ENCODE measurements around the gene ZNF580.

The ZNF580 gene

GRCh38 chr19:55640577-55641425, at the start of gene ZNF580:
Gene ZNF580 (plus strand): TSS chr19:55641002. CDS start chr19:55642509, 1,507 bp downstream.
- no peak for TF ChIP-seq ZNF274 (IDR thresholded peaks at IDR 0.05; ENCODE audit: low read depth, low read length)
- H3K4me3 ChIP-seq (ENCODE audit: low read length) = peak within 1 kb of the TSS; percentile 95

- TF ChIP-seq ZNF274 (IDR thresholded peaks at IDR 0.05; ENCODE audit: low read depth, low read length) = no peak
- H3K4me3 ChIP-seq (ENCODE audit: low read length) = no peak overlapping the region
These were observed 49.2 kb upstream of the ZNF580 start for GRCh38 chr19:55591555-55591954.

- TF ChIP-seq ZNF274 (IDR thresholded peaks at IDR 0.05; ENCODE audit: low read depth, low read length) = no peak
- no peak overlapping the region for H3K4me3 ChIP-seq (ENCODE audit: low read length)
These were observed 48.3 kb upstream of the ZNF580 start for GRCh38 chr19:55592391-55593090.

GRCh38 chr19:55593096-55593772, 47.6 kb upstream of the ZNF580 start:
- no peak for TF ChIP-seq ZNF274 (IDR thresholded peaks at IDR 0.05; ENCODE audit: low read depth, low read length)
- no peak overlapping the region for H3K4me3 ChIP-seq (ENCODE audit: low read length)

GRCh38 chr19:55594996-55595545, 45.7 kb upstream of the ZNF580 start:
- TF ChIP-seq ZNF274 (IDR thresholded peaks at IDR 0.05; ENCODE audit: low read depth, low read length) = no peak
- H3K4me3 ChIP-seq (ENCODE audit: low read length) = no peak overlapping the region

- TF ChIP-seq ZNF274 (IDR thresholded peaks at IDR 0.05; ENCODE audit: low read depth, low read length) = no peak
- no peak overlapping the region for H3K4me3 ChIP-seq (ENCODE audit: low read length)
These were observed 44.5 kb upstream of the ZNF580 start for GRCh38 chr19:55596304-55596703.

- no peak overlapping the region for H3K4me3 ChIP-seq (ENCODE audit: low read length)
- no peak for TF ChIP-seq ZNF274 (IDR thresholded peaks at IDR 0.05; ENCODE audit: low read depth, low read length)
These were observed 43.3 kb upstream of the ZNF580 start for GRCh38 chr19:55597501-55597921.

- no peak for TF ChIP-seq ZNF274 (IDR thresholded peaks at IDR 0.05; ENCODE audit: low read depth, low read length)
- H3K4me3 ChIP-seq (ENCODE audit: low read length) = no peak overlapping the region
These were observed 42.8 kb upstream of the ZNF580 start for GRCh38 chr19:55598034-55598433.

- TF ChIP-seq ZNF274 (IDR thresholded peaks at IDR 0.05; ENCODE audit: low read depth, low read length) = no peak
- peak overlapping the region; percentile 84; the same call in 1 of the 2 replicates for H3K4me3 ChIP-seq (ENCODE audit: low read length)
These were observed 41.9 kb upstream of the ZNF580 start for GRCh38 chr19:55598719-55599467.

- TF ChIP-seq ZNF274 (IDR thresholded peaks at IDR 0.05; ENCODE audit: low read depth, low read length) = no peak
- H3K4me3 ChIP-seq (ENCODE audit: low read length) = peak within 1 kb of the TSS; percentile 84
These were observed 41.3 kb upstream of the ZNF580 start, which contains the start of gene FIZ1 for GRCh38 chr19:55599468-55599841. Gene FIZ1 (minus strand): TSS chr19:55599517. CDS start chr19:55597865, 1,652 bp downstream.

- peak within 1 kb of the TSS; percentile 84 for H3K4me3 ChIP-seq (ENCODE audit: low read length)
- TF ChIP-seq ZNF274 (IDR thresholded peaks at IDR 0.05; ENCODE audit: low read depth, low read length) = no peak
These were observed 40.8 kb upstream of the ZNF580 start, which contains the start of gene ZNF524 for GRCh38 chr19:55599842-55600661. Gene ZNF524 (plus strand): TSS chr19:55600288. CDS start chr19:55602113, 1,825 bp downstream.

- peak overlapping the region; percentile 84 for H3K4me3 ChIP-seq (ENCODE audit: low read length)
- no peak for TF ChIP-seq ZNF274 (IDR thresholded peaks at IDR 0.05; ENCODE audit: low read depth, low read length)
These were observed 40.2 kb upstream of the ZNF580 start for GRCh38 chr19:55600662-55601028.

- H3K4me3 ChIP-seq (ENCODE audit: low read length) = peak overlapping the region; percentile 84
These were observed 39.7 kb upstream of the ZNF580 start for GRCh38 chr19:55601084-55601483.

More at GRCh38 chr19:55601084-55601483, 39.7 kb upstream of the ZNF580 start:
- no peak for TF ChIP-seq ZNF274 (IDR thresholded peaks at IDR 0.05; ENCODE audit: low read depth, low read length)

Data from GM08714 (cell line).